ENCODE measurements around the gene CD320. TPM values are rescaled to one million over a fixed set of nuclear protein-coding genes. Genes with fewer than 3 reads are reported as not detected.

Gene CD320
- total and polyA plus RNA-seq, 2 of the 8 experiments (the other 6 are each of a cell fraction or from before 2014, with no cell fraction given), result 80.4 to 157 TPM

GRCh38 chr19:8311461-8312260, 3.5 kb upstream of the CD320 start (continued):
- TF ChIP-seq, protein P1, sequence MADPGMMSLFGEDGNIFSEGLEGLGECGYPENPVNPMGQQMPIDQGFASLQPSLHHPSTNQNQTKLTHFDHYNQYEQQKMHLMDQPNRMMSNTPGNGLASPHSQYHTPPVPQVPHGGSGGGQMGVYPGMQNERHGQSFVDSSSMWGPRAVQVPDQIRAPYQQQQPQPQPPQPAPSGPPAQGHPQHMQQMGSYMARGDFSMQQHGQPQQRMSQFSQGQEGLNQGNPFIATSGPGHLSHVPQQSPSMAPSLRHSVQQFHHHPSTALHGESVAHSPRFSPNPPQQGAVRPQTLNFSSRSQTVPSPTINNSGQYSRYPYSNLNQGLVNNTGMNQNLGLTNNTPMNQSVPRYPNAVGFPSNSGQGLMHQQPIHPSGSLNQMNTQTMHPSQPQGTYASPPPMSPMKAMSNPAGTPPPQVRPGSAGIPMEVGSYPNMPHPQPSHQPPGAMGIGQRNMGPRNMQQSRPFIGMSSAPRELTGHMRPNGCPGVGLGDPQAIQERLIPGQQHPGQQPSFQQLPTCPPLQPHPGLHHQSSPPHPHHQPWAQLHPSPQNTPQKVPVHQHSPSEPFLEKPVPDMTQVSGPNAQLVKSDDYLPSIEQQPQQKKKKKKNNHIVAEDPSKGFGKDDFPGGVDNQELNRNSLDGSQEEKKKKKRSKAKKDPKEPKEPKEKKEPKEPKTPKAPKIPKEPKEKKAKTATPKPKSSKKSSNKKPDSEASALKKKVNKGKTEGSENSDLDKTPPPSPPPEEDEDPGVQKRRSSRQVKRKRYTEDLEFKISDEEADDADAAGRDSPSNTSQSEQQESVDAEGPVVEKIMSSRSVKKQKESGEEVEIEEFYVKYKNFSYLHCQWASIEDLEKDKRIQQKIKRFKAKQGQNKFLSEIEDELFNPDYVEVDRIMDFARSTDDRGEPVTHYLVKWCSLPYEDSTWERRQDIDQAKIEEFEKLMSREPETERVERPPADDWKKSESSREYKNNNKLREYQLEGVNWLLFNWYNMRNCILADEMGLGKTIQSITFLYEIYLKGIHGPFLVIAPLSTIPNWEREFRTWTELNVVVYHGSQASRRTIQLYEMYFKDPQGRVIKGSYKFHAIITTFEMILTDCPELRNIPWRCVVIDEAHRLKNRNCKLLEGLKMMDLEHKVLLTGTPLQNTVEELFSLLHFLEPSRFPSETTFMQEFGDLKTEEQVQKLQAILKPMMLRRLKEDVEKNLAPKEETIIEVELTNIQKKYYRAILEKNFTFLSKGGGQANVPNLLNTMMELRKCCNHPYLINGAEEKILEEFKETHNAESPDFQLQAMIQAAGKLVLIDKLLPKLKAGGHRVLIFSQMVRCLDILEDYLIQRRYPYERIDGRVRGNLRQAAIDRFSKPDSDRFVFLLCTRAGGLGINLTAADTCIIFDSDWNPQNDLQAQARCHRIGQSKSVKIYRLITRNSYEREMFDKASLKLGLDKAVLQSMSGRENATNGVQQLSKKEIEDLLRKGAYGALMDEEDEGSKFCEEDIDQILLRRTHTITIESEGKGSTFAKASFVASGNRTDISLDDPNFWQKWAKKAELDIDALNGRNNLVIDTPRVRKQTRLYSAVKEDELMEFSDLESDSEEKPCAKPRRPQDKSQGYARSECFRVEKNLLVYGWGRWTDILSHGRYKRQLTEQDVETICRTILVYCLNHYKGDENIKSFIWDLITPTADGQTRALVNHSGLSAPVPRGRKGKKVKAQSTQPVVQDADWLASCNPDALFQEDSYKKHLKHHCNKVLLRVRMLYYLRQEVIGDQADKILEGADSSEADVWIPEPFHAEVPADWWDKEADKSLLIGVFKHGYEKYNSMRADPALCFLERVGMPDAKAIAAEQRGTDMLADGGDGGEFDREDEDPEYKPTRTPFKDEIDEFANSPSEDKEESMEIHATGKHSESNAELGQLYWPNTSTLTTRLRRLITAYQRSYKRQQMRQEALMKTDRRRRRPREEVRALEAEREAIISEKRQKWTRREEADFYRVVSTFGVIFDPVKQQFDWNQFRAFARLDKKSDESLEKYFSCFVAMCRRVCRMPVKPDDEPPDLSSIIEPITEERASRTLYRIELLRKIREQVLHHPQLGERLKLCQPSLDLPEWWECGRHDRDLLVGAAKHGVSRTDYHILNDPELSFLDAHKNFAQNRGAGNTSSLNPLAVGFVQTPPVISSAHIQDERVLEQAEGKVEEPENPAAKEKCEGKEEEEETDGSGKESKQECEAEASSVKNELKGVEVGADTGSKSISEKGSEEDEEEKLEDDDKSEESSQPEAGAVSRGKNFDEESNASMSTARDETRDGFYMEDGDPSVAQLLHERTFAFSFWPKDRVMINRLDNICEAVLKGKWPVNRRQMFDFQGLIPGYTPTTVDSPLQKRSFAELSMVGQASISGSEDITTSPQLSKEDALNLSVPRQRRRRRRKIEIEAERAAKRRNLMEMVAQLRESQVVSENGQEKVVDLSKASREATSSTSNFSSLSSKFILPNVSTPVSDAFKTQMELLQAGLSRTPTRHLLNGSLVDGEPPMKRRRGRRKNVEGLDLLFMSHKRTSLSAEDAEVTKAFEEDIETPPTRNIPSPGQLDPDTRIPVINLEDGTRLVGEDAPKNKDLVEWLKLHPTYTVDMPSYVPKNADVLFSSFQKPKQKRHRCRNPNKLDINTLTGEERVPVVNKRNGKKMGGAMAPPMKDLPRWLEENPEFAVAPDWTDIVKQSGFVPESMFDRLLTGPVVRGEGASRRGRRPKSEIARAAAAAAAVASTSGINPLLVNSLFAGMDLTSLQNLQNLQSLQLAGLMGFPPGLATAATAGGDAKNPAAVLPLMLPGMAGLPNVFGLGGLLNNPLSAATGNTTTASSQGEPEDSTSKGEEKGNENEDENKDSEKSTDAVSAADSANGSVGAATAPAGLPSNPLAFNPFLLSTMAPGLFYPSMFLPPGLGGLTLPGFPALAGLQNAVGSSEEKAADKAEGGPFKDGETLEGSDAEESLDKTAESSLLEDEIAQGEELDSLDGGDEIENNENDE (IDR thresholded peaks at IDR 0.05; ENCODE audit: insufficient replicate concordance, low read length), result no peak
- TF ChIP-seq EZH2 (IDR thresholded peaks at IDR 0.05; ENCODE audit: low read depth, low read length, severe bottlenecking) (no peak), SIN3A (conservative IDR thresholded peaks at IDR 0.05 in 1 of 2, IDR thresholded peaks at IDR 0.05 in 1 of 2; ENCODE audit: low read depth in 1 of 2, low read length in 2 of 2) (no peak), FOSL1 (IDR thresholded peaks at IDR 0.05; ENCODE audit: insufficient read depth, low read depth, low read length) (no peak), TAF7 (optimal IDR thresholded peaks at IDR 0.05; ENCODE audit: borderline replicate concordance, low read depth, low read length) (no peak)
- TF ChIP-seq, protein P2, sequence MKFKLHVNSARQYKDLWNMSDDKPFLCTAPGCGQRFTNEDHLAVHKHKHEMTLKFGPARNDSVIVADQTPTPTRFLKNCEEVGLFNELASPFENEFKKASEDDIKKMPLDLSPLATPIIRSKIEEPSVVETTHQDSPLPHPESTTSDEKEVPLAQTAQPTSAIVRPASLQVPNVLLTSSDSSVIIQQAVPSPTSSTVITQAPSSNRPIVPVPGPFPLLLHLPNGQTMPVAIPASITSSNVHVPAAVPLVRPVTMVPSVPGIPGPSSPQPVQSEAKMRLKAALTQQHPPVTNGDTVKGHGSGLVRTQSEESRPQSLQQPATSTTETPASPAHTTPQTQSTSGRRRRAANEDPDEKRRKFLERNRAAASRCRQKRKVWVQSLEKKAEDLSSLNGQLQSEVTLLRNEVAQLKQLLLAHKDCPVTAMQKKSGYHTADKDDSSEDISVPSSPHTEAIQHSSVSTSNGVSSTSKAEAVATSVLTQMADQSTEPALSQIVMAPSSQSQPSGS (IDR thresholded peaks at IDR 0.05; ENCODE audit: low read length), result no peak

Measured in H1 (cell line).